ENCODE results near the gene ARHGAP44. TPM values are rescaled to one million over a fixed set of nuclear protein-coding genes. Genes with fewer than 3 reads are reported as not detected.

Gene ARHGAP44
- total and polyA plus RNA-seq, 2 of the 8 experiments (the other 6 are each of a cell fraction or from before 2014, with no cell fraction given) = 6.2 to 22.2 TPM

DNA sequence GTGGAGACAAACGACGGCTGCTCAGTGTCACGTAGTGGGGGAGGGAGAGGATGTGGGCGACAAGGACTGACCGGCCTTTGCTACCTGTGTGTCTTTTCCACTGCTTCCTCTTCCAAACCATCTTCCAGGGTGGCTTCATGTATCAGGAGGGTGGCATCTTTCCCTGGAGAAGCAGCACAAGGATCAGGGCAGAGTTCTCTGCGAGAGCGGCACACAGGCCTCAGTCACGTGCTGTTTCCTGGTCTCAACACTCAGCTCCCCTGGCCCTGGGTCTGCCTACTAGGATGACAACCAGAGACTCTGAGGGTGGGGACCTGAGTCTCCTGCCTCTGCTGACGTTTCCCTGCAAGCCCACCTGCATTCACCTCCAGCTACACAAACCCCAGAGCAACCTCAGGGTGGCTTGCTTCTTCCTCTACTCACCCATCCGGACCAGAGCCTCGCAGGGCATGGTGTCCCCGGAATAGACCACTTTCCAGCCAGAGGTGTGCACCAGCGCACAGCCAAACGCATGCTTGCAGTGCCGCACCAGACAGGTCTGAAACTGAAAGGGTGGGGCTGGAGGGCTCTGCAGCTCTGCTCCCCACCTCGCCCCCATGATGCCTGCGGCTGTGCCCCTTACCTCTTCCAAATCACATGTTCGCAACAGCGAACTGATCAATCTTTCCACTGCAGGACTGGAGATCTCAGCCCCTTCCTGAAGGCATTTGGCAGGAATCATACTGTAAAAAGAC is 205.2 kb downstream of the ARHGAP44 start:
- H3K9ac ChIP-seq (replicated peaks in 1 of 4; ENCODE audit: extremely low read depth in 1 of 4, low read depth in 3 of 4, low read length in 3 of 4) = no peak overlapping the region
- H3K23me2 ChIP-seq (ENCODE audit: low read depth, low read length) = no peaks in the 10 kb centered on the region
- H2BK12ac ChIP-seq (ENCODE audit: low read depth, low read length) = no peak overlapping the region
- DNase-seq (ENCODE audit: low read depth in 1 of 2, low spot score in 2 of 2) (no peak), FAIRE-seq (no peak)
- H3K27ac ChIP-seq (ENCODE audit: low read depth, low read length) = no peak overlapping the region
- H4K20me1 ChIP-seq (replicated peaks in 1 of 2; ENCODE audit: control insufficient read depth in 1 of 2, insufficient read depth in 2 of 2, low read length in 2 of 2) = peaks cover 6 to 7% of the 10 kb centered on the region in 2 experiments
- H3K27me3 ChIP-seq (replicated peaks in 1 of 4; ENCODE audit: control insufficient read depth in 3 of 4, extremely low read depth in 1 of 4, insufficient read depth in 3 of 4, low read length in 3 of 4) = no peaks in the 10 kb centered on the region
- no peak overlapping the region for H4K5ac ChIP-seq (ENCODE audit: insufficient read length, low read depth, low read length)
- H3K23ac ChIP-seq (ENCODE audit: insufficient read length) = no peak overlapping the region
- no peak overlapping the region for H2BK120ac ChIP-seq (replicated peaks; ENCODE audit: low read depth, low read length)
- no peaks in the 10 kb centered on the region for H3K79me2 ChIP-seq (ENCODE audit: control insufficient read depth in 1 of 2, insufficient read depth in 2 of 2, low read length in 2 of 2)
- no peaks in the 10 kb centered on the region for H3K4me1 ChIP-seq (replicated peaks in 1 of 4; ENCODE audit: control insufficient read depth in 3 of 4, insufficient read depth in 4 of 4, low read length in 3 of 4)
- H3K14ac ChIP-seq (ENCODE audit: insufficient read length) = no peak overlapping the region
- H2BK20ac ChIP-seq (ENCODE audit: low read length) = no peak overlapping the region
- H2BK5ac ChIP-seq (ENCODE audit: low read depth, low read length) = no peak overlapping the region
- WGBS, 2 experiments (ENCODE audit: extremely low coverage in 1 of 2, insufficient coverage in 1 of 2, insufficient read length in 1 of 2, insufficient replicate concordance in 2 of 2, low coverage in 1 of 2, low lambda C conversion rate in 2 of 2, missing lambda C conversion rate in 1 of 2) = 92% methylated on average over 19 of the region's 19 CpGs; no CpG with 5 or more reads in 1 of the 2 experiments
- H3K4me2 ChIP-seq (ENCODE audit: insufficient read depth in 1 of 2, low read depth in 2 of 2, low read length in 2 of 2) = no peak overlapping the region
- no peaks in the 10 kb centered on the region for H3K9me3 ChIP-seq (ENCODE audit: insufficient read depth in 2 of 2, low read depth in 1 of 2, low read length in 1 of 2)
- peaks cover 3% of the 10 kb centered on the region for H3K79me1 ChIP-seq (ENCODE audit: low read depth, low read length)
- POLR2A ChIA-PET (ENCODE audit: partially characterized antibody) = interaction anchor here (0.9 to 3.2 kb wide), 2 partner anchors 15 to 25 kb away, joined by 3 to 10 read pairs; no protein-coding TSS in a partner anchor
- no peak overlapping the region for H3K18ac ChIP-seq (ENCODE audit: extremely low read depth, low read length)
- no peak overlapping the region for H4K91ac ChIP-seq (replicated peaks; ENCODE audit: insufficient read length, low read length)
- CTCF ChIA-PET (ENCODE audit: partially characterized antibody) = interaction anchor here (1.6 to 2.4 kb wide), 2 partner anchors 10 to 29 kb away, joined by 4 to 11 read pairs; no protein-coding TSS in a partner anchor
- H3K4me3 ChIP-seq (ENCODE audit: extremely low read depth in 1 of 4, insufficient read depth in 2 of 4, low read depth in 3 of 4, low read length in 4 of 4) = no peak overlapping the region
- no peak overlapping the region for H2BK15ac ChIP-seq (ENCODE audit: low read length)
- H3K4ac ChIP-seq (replicated peaks; ENCODE audit: insufficient read length, low read depth, low read length) = no peak overlapping the region
- no peak overlapping the region for H4K8ac ChIP-seq (ENCODE audit: extremely low read depth, insufficient read depth, low read length)
- H3K36me3 ChIP-seq (ENCODE audit: control insufficient read depth in 2 of 4, insufficient read depth in 4 of 4, low read length in 3 of 4) = peaks cover 61 to 96% (median 84%) of the 10 kb centered on the region in 4 experiments
- no peak overlapping the region for H2AK5ac ChIP-seq (ENCODE audit: low read depth, low read length)
- no peak overlapping the region for H3K56ac ChIP-seq (replicated peaks; ENCODE audit: insufficient read length, low read depth, low read length)
- H2AFZ ChIP-seq (ENCODE audit: low read length) = no peak overlapping the region
- TF ChIP-seq BACH1 (IDR thresholded peaks at IDR 0.05; ENCODE audit: low read length) (no peak), SP2 (IDR thresholded peaks at IDR 0.05; ENCODE audit: low read length) (no peak), ASH2L (IDR thresholded peaks at IDR 0.05; ENCODE audit: low read length) (no peak), ZNF274 (IDR thresholded peaks at IDR 0.05; ENCODE audit: borderline replicate concordance, extremely low read depth, low read length) (no peak), CBX8 (IDR thresholded peaks at IDR 0.05; ENCODE audit: borderline replicate concordance, low read depth, low read length) (no peak), CBX5 (IDR thresholded peaks at IDR 0.05; ENCODE audit: low read depth, low read length) (no peak), RBBP5 (IDR thresholded peaks at IDR 0.05; ENCODE audit: borderline replicate concordance, low read depth, low read length) (no peak), RFX5 (IDR thresholded peaks at IDR 0.05; ENCODE audit: borderline replicate concordance, low read depth, low read length) (no peak)
- TF ChIP-seq, protein P1, sequence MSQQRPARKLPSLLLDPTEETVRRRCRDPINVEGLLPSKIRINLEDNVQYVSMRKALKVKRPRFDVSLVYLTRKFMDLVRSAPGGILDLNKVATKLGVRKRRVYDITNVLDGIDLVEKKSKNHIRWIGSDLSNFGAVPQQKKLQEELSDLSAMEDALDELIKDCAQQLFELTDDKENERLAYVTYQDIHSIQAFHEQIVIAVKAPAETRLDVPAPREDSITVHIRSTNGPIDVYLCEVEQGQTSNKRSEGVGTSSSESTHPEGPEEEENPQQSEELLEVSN (IDR thresholded peaks at IDR 0.05) = no peak

All from H1 (cell line).